Activated naive CD8-positive, alpha-beta T cell treated with anti-CD3 and anti-CD28 coated beads, Interleukin-2, amount 50 U/mL, for 16 hours (primary cell): ENCODE results near the gene GRAMD1B.
"Not testable (repeated sequence)": the region's sequence is repeated elsewhere in the genome, so short reads cannot be mapped to it uniquely, and the experiment has no call there.

Experiments
- DNase-seq: peaks from one replicate; pipeline ENCODE4 v3.0.0-alpha.2; 2020; ENCODE audit warnings: low read depth, low spot score

Gene GRAMD1B

GRCh38 chr11:123443851-123444623 is 14.0 kb downstream of the GRAMD1B start:
- DNase-seq = no peak

GRCh38 chr11:123448823-123449222 is 18.8 kb downstream of the GRAMD1B start:
- no peak for DNase-seq

GRCh38 chr11:123449436-123449835 is 19.4 kb downstream of the GRAMD1B start:
- no peak for DNase-seq

- DNase-seq = no peak
Measured at GRCh38 chr11:123450623-123451022, 20.6 kb downstream of the GRAMD1B start.

- DNase-seq = no peak
Measured at GRCh38 chr11:123451183-123451781, 21.2 kb downstream of the GRAMD1B start.

- DNase-seq = no peak
Measured at GRCh38 chr11:123452794-123453193, 22.7 kb downstream of the GRAMD1B start.

GRCh38 chr11:123454060-123454651 is 24.1 kb downstream of the GRAMD1B start:
- no peak for DNase-seq

- DNase-seq = no peak
Measured at GRCh38 chr11:123454796-123455195, 24.7 kb downstream of the GRAMD1B start.

- DNase-seq = not testable (repeated sequence)
Measured at GRCh38 chr11:123456448-123456847, 26.4 kb downstream of the GRAMD1B start.

- no peak for DNase-seq
Measured at GRCh38 chr11:123457187-123457770, 27.2 kb downstream of the GRAMD1B start.

GRCh38 chr11:123458501-123458900 is 28.4 kb downstream of the GRAMD1B start:
- DNase-seq = no peak

GRCh38 chr11:123460012-123460700 is 30.1 kb downstream of the GRAMD1B start:
- no peak for DNase-seq

- no peak for DNase-seq
Measured at GRCh38 chr11:123461164-123461563, 31.1 kb downstream of the GRAMD1B start.

GRCh38 chr11:123465667-123466066 is 35.6 kb downstream of the GRAMD1B start:
- DNase-seq = not testable (repeated sequence)

GRCh38 chr11:123466172-123466571 is 36.1 kb downstream of the GRAMD1B start:
- DNase-seq = not testable (repeated sequence)

- no peak for DNase-seq
Measured at GRCh38 chr11:123469089-123469488, 39.0 kb downstream of the GRAMD1B start.

GRCh38 chr11:123469586-123469985 is 39.5 kb downstream of the GRAMD1B start:
- no peak for DNase-seq

- DNase-seq = no peak
Measured at GRCh38 chr11:123470842-123471241, 40.8 kb downstream of the GRAMD1B start.

- DNase-seq = no peak
Measured at GRCh38 chr11:123472236-123472935, 42.3 kb downstream of the GRAMD1B start.

GRCh38 chr11:123473941-123474677 is 44.0 kb downstream of the GRAMD1B start:
- DNase-seq = no peak

GRCh38 chr11:123474994-123475393 is 44.9 kb downstream of the GRAMD1B start:
- no peak for DNase-seq
